ENCODE data around the gene VIPR2. TPM values are rescaled to one million over a fixed set of nuclear protein-coding genes. Genes with fewer than 3 reads are reported as not detected.

The VIPR2 gene
- total RNA-seq, 1 experiment from 2014 or later: not detected

GRCh38 chr7:159151231-159151630 is 6.6 kb upstream of the VIPR2 start:
- no peak overlapping the region for H3K4me3 ChIP-seq
- H3K36me3 ChIP-seq: no peaks in the 10 kb centered on the region
- DNase-seq (ENCODE audit: low read depth in 1 of 2, low spot score in 2 of 2): no peak
- H3K27ac ChIP-seq: no peak overlapping the region
- no peaks in the 10 kb centered on the region for H3K9me3 ChIP-seq (replicated peaks)
- H3K27me3 ChIP-seq (replicated peaks): peaks cover 2% of the 10 kb centered on the region
- no peaks in the 10 kb centered on the region for H3K4me1 ChIP-seq (replicated peaks)

GRCh38 chr7:159149488-159149887 is 4.8 kb upstream of the VIPR2 start:
- DNase-seq (ENCODE audit: low read depth in 1 of 2, low spot score in 2 of 2): no peak
- peaks cover 3% of the 10 kb centered on the region; the same call in 1 of the 2 replicates for H3K9me3 ChIP-seq (replicated peaks)
- peaks cover 16% of the 10 kb centered on the region for H3K27me3 ChIP-seq (replicated peaks)

GRCh38 chr7:159148430-159149395 is 4.0 kb upstream of the VIPR2 start:
- Histone ChIP-seq H3K36me3 (no peaks in the 10 kb centered on the region), H3K27ac (no peak overlapping the region), H3K4me1 (replicated peaks) (peaks cover 4% of the 10 kb centered on the region; the same call in 1 of the 2 replicates), H3K27me3 (replicated peaks) (peaks cover 24% of the 10 kb centered on the region), H3K4me3 (no peak overlapping the region), H3K9me3 (replicated peaks) (peaks cover 3% of the 10 kb centered on the region; the same call in 1 of the 2 replicates)
- DNase-seq (ENCODE audit: low read depth in 1 of 2, low spot score in 2 of 2): no peak

More at GRCh38 chr7:159149488-159149887, 4.8 kb upstream of the VIPR2 start:
- H3K36me3 ChIP-seq: no peaks in the 10 kb centered on the region
- no peak overlapping the region for H3K4me3 ChIP-seq
- H3K4me1 ChIP-seq (replicated peaks): peaks cover under 1% of the 10 kb centered on the region; the same call in 1 of the 2 replicates
- no peak overlapping the region for H3K27ac ChIP-seq

DNA sequence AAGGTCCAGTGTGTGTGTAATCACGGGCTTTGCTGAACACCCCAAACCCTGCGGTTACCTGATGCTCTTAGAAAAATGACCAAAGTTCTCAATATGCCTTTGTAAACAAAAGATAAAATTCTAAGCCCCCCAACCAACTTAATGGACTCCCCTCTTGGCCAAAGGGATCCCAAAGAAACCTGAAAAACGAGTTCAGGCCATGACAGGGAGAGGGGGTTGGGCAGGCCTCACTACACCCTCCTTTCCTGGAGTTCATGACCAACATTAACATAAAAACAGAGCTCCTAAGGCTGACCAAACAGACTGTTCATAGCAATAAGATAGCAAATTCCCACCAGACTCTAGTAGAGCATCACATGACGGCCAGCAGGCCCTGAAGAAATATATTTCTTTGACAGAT is 3.0 kb upstream of the VIPR2 start:
- Histone ChIP-seq H3K36me3 (no peaks in the 10 kb centered on the region), H3K4me3 (no peak overlapping the region), H3K27me3 (replicated peaks) (peaks cover 29% of the 10 kb centered on the region), H3K4me1 (replicated peaks) (peaks cover 4% of the 10 kb centered on the region; the same call in 1 of the 2 replicates), H3K27ac (no peak overlapping the region), H3K9me3 (replicated peaks) (peaks cover 3% of the 10 kb centered on the region; the same call in 1 of the 2 replicates)
- no peak for DNase-seq (ENCODE audit: low read depth in 1 of 2, low spot score in 2 of 2)

- no peak for DNase-seq (ENCODE audit: low read depth in 1 of 2, low spot score in 2 of 2)
- H3K27me3 ChIP-seq (replicated peaks): peaks cover 31% of the 10 kb centered on the region
- no peaks in the 10 kb centered on the region for H3K36me3 ChIP-seq
- H3K9me3 ChIP-seq (replicated peaks): peaks cover 3% of the 10 kb centered on the region; the same call in 1 of the 2 replicates
- H3K4me1 ChIP-seq (replicated peaks): peaks cover 4% of the 10 kb centered on the region; the same call in 1 of the 2 replicates
- no peak overlapping the region for H3K4me3 ChIP-seq
- no peak overlapping the region for H3K27ac ChIP-seq
Measured at GRCh38 chr7:159147246-159147645, 2.6 kb upstream of the VIPR2 start.

DNA sequence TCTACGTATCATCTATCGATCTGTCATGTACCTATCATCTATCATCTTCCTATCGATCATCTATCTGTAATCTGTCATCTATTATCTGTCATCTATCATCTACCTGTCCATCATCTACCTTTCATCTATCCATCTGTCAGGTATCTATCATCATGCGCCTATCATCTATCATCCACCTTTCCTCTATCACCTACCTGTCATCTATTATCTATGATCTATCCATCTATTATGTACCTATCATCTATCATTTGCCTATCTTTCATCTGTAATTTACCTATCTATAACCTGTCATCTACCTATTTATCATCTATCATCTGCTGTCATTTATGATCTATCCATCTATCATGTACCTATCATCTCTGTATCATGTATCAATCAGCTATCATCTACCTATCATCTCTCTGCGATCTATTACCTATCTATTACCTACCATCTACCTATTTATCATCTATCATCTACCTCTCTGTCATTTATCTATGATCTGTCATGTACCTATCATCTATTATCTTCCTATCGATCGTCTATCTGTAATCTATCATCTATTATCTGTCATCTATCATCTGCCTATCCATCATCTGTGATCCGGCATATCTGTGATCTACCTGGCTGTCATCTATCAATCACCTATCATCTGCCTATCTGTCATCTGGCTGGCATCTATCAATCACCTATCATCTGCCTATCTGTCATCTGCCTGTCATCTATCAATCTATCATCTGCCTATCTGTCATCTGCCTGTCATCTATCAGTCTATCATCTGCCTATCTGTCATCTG is 1.6 kb upstream of the VIPR2 start:
- Histone ChIP-seq H3K4me1 (replicated peaks) (peaks cover 4% of the 10 kb centered on the region; the same call in 1 of the 2 replicates), H3K36me3 (no peaks in the 10 kb centered on the region), H3K27ac (no peak overlapping the region), H3K9me3 (replicated peaks) (peaks cover 3% of the 10 kb centered on the region; the same call in 1 of the 2 replicates), H3K27me3 (replicated peaks) (peaks cover 31% of the 10 kb centered on the region), H3K4me3 (no peak overlapping the region)
- DNase-seq (ENCODE audit: low read depth in 1 of 2, low spot score in 2 of 2): no peak

- peaks cover 3% of the 10 kb centered on the region; the same call in 1 of the 2 replicates for H3K9me3 ChIP-seq (replicated peaks)
Measured at GRCh38 chr7:159145490-159145855, 806 bp upstream of the VIPR2 start.

DNA sequence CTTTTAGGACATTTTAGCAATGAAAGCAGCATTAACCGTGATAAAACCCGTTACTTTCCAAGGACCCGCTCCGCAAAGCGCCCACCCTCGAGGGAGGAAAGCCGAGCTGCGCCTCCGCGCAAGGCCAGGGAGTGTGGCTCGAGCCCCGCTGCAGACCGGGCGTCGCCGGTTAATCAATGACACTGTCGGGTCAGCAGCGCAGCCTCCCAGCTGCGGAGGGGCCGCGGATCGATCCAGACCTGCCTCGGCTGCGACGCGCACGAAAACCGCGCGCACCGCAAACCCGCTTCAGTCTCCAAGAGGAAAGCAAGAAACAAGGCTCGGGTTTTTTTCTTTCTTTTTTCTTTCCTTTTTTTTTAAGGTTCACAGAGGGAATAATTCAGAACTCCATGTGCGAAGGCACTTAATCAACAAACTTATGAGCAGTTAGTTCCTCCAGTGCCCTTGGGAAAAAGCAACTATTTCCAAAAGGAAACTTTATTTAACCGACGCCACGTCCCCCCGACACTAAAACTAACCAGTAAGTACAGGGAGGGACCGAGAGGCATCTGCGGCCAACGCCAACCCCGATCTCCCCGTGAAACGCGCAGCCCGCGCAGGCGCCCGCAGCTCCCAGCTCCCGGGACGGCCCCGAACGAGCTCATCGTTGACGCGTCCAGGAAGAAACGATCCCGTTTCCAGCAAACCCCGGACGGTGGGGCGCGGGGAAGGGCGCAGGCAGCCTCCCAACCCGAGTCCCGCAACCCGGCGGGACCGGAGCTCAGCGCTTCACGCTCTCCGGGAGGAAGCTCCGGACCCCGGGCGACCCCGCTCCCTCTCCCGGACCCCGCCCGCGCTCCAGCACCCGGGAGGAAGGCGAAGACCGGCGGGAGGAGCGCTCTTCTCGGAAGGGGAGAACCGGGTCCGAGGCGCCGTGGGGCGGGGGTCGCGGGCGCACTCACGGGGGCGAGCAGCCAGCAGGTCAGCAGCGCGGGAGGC is 598 bp downstream of the VIPR2 start:
- DNase-seq (ENCODE audit: low read depth in 1 of 2, low spot score in 2 of 2): no peak
- Histone ChIP-seq H3K9me3 (replicated peaks) (peaks cover 3% of the 10 kb centered on the region; the same call in 1 of the 2 replicates), H3K27me3 (replicated peaks) (peaks cover 31% of the 10 kb centered on the region), H3K27ac (no peak overlapping the region), H3K36me3 (no peaks in the 10 kb centered on the region), H3K4me3 (peak overlapping the region; percentile 18), H3K4me1 (replicated peaks) (peaks cover 4% of the 10 kb centered on the region; the same call in 1 of the 2 replicates)

More at GRCh38 chr7:159145490-159145855, 806 bp upstream of the VIPR2 start:
- Histone ChIP-seq H3K4me3 (no peak overlapping the region), H3K27me3 (replicated peaks) (peaks cover 31% of the 10 kb centered on the region), H3K36me3 (no peaks in the 10 kb centered on the region), H3K27ac (no peak overlapping the region), H3K4me1 (replicated peaks) (peaks cover 4% of the 10 kb centered on the region; the same call in 1 of the 2 replicates)
- no peak for DNase-seq (ENCODE audit: low read depth in 1 of 2, low spot score in 2 of 2)

DNA sequence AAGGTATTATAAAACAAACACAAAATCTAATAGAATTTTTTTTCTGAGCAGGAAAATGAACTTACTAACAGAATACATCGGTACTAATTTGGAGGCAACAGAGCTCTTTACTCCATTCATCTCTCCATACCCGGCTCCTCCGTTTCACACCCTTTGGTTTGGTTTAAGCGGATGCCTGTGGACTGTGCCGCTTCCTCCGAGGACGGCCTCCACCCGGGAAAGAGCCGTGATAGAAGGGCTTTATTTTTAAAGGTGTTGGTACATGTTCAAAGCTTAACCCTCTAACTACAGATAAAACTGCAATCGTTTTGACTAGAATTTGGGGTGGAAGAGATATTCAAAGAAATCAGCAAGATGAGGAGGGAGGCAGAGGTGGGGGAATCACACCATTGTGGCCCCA is 1.9 kb downstream of the VIPR2 start:
- H3K36me3 ChIP-seq: no peaks in the 10 kb centered on the region
- no peak overlapping the region for H3K27ac ChIP-seq
- H3K4me1 ChIP-seq (replicated peaks): peaks cover 4% of the 10 kb centered on the region; the same call in 1 of the 2 replicates
- peaks cover 31% of the 10 kb centered on the region for H3K27me3 ChIP-seq (replicated peaks)
- peaks cover 3% of the 10 kb centered on the region; the same call in 1 of the 2 replicates for H3K9me3 ChIP-seq (replicated peaks)
- no peak overlapping the region for H3K4me3 ChIP-seq
- no peak for DNase-seq (ENCODE audit: low read depth in 1 of 2, low spot score in 2 of 2)

- no peak for DNase-seq (ENCODE audit: low read depth in 1 of 2, low spot score in 2 of 2)
- H3K27me3 ChIP-seq (replicated peaks): peaks cover 31% of the 10 kb centered on the region
- H3K27ac ChIP-seq: no peak overlapping the region
- peaks cover 3% of the 10 kb centered on the region; the same call in 1 of the 2 replicates for H3K9me3 ChIP-seq (replicated peaks)
- no peaks in the 10 kb centered on the region for H3K36me3 ChIP-seq
- peaks cover 4% of the 10 kb centered on the region; the same call in 1 of the 2 replicates for H3K4me1 ChIP-seq (replicated peaks)
- no peak overlapping the region for H3K4me3 ChIP-seq
Measured at GRCh38 chr7:159142199-159142598, 2.5 kb downstream of the VIPR2 start.

DNA sequence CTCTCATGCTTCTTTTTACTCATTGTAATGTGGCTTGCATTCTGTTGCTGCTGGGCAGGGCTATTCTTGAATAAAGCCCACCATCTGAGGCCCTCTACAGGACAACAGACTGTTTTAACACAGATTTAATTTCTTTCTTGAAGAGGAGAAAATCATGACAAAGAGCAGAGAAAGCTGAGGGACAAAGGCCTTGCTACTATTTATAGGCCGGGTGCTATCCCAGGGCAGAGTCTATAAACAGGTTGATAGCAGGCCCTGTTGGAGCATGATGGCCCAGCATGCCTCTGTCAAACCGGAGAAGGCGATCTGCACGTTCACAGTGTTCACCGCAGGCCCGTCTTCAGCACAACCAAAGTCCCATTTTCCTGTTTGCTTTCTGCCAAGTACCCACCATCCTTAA is 3.0 kb downstream of the VIPR2 start:
- no peaks in the 10 kb centered on the region for H3K36me3 ChIP-seq
- H3K4me3 ChIP-seq: no peak overlapping the region
- no peak overlapping the region for H3K27ac ChIP-seq
- DNase-seq (ENCODE audit: low read depth in 1 of 2, low spot score in 2 of 2): no peak
- H3K9me3 ChIP-seq (replicated peaks): peaks cover 3% of the 10 kb centered on the region; the same call in 1 of the 2 replicates
- peaks cover 7% of the 10 kb centered on the region; the same call in 1 of the 2 replicates for H3K4me1 ChIP-seq (replicated peaks)
- peaks cover 31% of the 10 kb centered on the region for H3K27me3 ChIP-seq (replicated peaks)

DNA sequence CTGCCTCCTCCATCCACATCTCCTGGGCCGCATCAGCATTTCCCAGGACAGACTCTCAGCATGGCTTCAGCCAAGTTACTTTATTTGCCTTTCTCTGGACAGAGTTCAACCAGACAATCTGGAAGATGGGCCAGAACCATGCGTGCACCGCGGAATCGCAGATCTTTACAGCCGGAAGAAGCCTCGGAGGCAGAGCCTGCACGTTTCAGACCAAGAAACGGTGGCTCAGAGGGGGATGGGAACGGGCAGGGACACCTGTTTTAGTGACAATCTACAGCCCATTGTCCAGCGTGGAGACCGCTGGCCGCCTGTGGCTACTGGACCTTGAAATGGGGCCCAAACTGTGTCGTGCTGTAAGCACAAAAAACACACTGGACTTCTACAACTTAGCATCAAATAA is 3.5 kb downstream of the VIPR2 start:
- Histone ChIP-seq H3K4me3 (no peak overlapping the region), H3K27ac (no peak overlapping the region), H3K36me3 (no peaks in the 10 kb centered on the region), H3K27me3 (replicated peaks) (peaks cover 28% of the 10 kb centered on the region), H3K4me1 (replicated peaks) (peaks cover 7% of the 10 kb centered on the region; the same call in 1 of the 2 replicates), H3K9me3 (replicated peaks) (peaks cover 3% of the 10 kb centered on the region; the same call in 1 of the 2 replicates)
- no peak for DNase-seq (ENCODE audit: low read depth in 1 of 2, low spot score in 2 of 2)
